NCI-H446 treated with DMSO at 0.1 percent for 48 hours (cell line): ENCODE data around the gene FREM2.

Experiments
- DNase-seq: peaks from one replicate; lab custom pipeline; 2025; lab: John Stamatoyannopoulos, UW

FREM2 gene

GRCh38 chr13:38686577-38687245 is at the start of gene FREM2:
FREM2 (plus strand) TSS chr13:38687077; CDS start chr13:38687345, 268 bp downstream.
- peak; percentile 82 for DNase-seq

GRCh38 chr13:38637576-38637975 is 49.3 kb upstream of the FREM2 start:
- peak; percentile 57 for DNase-seq

- no peak for DNase-seq
Observed at GRCh38 chr13:38641164-38641948, 45.5 kb upstream of the FREM2 start.

GRCh38 chr13:38647312-38647711 is 39.6 kb upstream of the FREM2 start:
- no peak for DNase-seq

- DNase-seq: no peak
Observed at GRCh38 chr13:38648912-38649311, 38.0 kb upstream of the FREM2 start.

- DNase-seq: no peak
Observed at GRCh38 chr13:38656699-38657098, 30.2 kb upstream of the FREM2 start.

GRCh38 chr13:38657191-38657590 is 29.7 kb upstream of the FREM2 start:
- no peak for DNase-seq

GRCh38 chr13:38658906-38659305 is 28.0 kb upstream of the FREM2 start:
- no peak for DNase-seq

- DNase-seq: peak; percentile 33
Observed at GRCh38 chr13:38661010-38661675, 25.7 kb upstream of the FREM2 start.

- peak; percentile 53 for DNase-seq
Observed at GRCh38 chr13:38662362-38662761, 24.5 kb upstream of the FREM2 start.

GRCh38 chr13:38664906-38665305 is 22.0 kb upstream of the FREM2 start:
- DNase-seq: no peak

- DNase-seq: no peak
Observed at GRCh38 chr13:38667526-38668109, 19.3 kb upstream of the FREM2 start.

GRCh38 chr13:38669234-38669964 is 17.5 kb upstream of the FREM2 start:
- no peak for DNase-seq

GRCh38 chr13:38670627-38671026 is 16.2 kb upstream of the FREM2 start:
- DNase-seq: no peak

- no peak for DNase-seq
Observed at GRCh38 chr13:38671980-38672379, 14.9 kb upstream of the FREM2 start.

GRCh38 chr13:38674208-38674607 is 12.7 kb upstream of the FREM2 start:
- DNase-seq: no peak

GRCh38 chr13:38680912-38681311 is 6.0 kb upstream of the FREM2 start:
- DNase-seq: no peak

- no peak for DNase-seq
Observed at GRCh38 chr13:38684714-38685113, 2.2 kb upstream of the FREM2 start.

GRCh38 chr13:38685431-38685830 is 1.4 kb upstream of the FREM2 start:
- DNase-seq: no peak

GRCh38 chr13:38685974-38686576 is 802 bp upstream of the FREM2 start:
- DNase-seq: peak; percentile 42
